Measurements from ENCODE around the gene NDUFB10.

GRCh38 chr16:1974157-1975070 lies 15.1 kb downstream of the NDUFB10 start:
- no peak for TF ChIP-seq POLR2AphosphoS5 (IDR thresholded peaks at IDR 0.05; ENCODE audit: low read depth)
- no peak for TF ChIP-seq ETS1 (IDR thresholded peaks at IDR 0.05)
- no peak for TF ChIP-seq CTCF (conservative IDR thresholded peaks at IDR 0.05; ENCODE audit: low read depth in 2 of 2)
- no peak for TF ChIP-seq REST (IDR thresholded peaks at IDR 0.05; ENCODE audit: unreplicated experiment)
- TF ChIP-seq EZH2phosphoT487 (IDR thresholded peaks at IDR 0.05; ENCODE audit: unreplicated experiment), result no peak
- TF ChIP-seq EZH2 (IDR thresholded peaks at IDR 0.05; ENCODE audit: low read depth, unreplicated experiment), result no peak
- TF ChIP-seq CREB1 (CRISPR knock-in tag; IDR thresholded peaks at IDR 0.05; ENCODE audit: low read depth), result no peak
- TF ChIP-seq NANOG (IDR thresholded peaks at IDR 0.05; ENCODE audit: borderline replicate concordance), result no peak
- TF ChIP-seq ZNF331 (CRISPR knock-in tag; IDR thresholded peaks at IDR 0.05; ENCODE audit: low read depth), result no peak
- no peak for TF ChIP-seq JUNB (IDR thresholded peaks at IDR 0.05; ENCODE audit: unreplicated experiment)
- TF ChIP-seq STAT1 (IDR thresholded peaks at IDR 0.05; ENCODE audit: unreplicated experiment), result no peak
- no peak for TF ChIP-seq ZNF114 (CRISPR knock-in tag; IDR thresholded peaks at IDR 0.05)
